Panc1 (cell line): ENCODE measurements around the gene SCARF2.

ENCODE experiments used
- POLR2AphosphoS5 ChIP-seq: IDR thresholded peaks from 2 replicates; pipeline ENCODE4 v1.6.1; 2012; ENCODE audit warnings: mild to moderate bottlenecking, low read depth, low read length, moderate library complexity
- SIN3A ChIP-seq: IDR thresholded peaks from 2 replicates; pipeline ENCODE4 v1.6.1; 2012; ENCODE audit warnings: low read depth, mild to moderate bottlenecking, low read length, moderate library complexity, borderline replicate concordance; ENCODE audit not compliant: insufficient read depth

- TF ChIP-seq POLR2AphosphoS5 (no peak), SIN3A (no peak)
These were observed 53.5 kb downstream of the SCARF2 start for GRCh38 chr22:20384171-20384570.
